ENCODE measurements around the gene RUFY4.

RUFY4 gene

DNA sequence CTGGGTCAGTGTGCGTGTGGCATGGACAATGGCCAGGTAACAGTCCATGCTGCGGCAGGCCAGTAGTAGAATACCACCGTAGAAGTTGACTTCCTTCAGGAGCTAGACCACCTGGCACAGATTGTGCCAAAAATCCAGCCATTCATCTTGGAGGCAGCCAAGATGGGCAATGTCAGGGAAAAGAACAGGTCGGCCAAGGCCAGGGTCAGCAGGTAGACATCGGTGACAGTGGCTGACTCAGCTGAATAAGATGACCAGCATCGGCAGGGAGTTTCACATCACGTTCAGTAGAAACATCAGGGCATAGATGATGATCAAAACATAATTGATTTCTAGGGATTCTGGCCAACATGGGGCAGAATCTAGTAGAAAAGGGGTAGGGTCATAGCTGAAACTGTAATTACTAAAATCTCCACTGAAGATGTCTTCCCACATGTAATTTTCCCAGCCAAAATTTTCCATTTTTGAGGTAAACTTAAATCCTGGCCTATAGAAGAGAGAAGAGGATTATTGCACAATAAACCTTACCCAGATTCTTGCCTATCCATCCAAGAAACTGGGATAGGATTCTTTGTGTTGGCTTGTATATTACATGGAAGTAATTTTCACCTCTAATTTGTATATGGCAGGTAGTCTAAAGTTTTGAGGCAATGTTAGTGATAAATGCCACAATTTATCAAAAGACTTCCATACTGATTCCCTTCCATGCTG, 7.9 kb upstream of the RUFY4 start:
- in situ Hi-C loops (cut with MboI; ENCODE audit: low sequenced_read_pairs), result no loop called here

GRCh38 chr2:218063486-218063885, 5.6 kb upstream of the RUFY4 start:
- in situ Hi-C loops (cut with MboI; ENCODE audit: low sequenced_read_pairs), result no loop called here

- in situ Hi-C loops (cut with MboI; ENCODE audit: low sequenced_read_pairs), result no loop called here
Measured at GRCh38 chr2:218063896-218064295, 5.2 kb upstream of the RUFY4 start.

GRCh38 chr2:218065239-218066006, 3.6 kb upstream of the RUFY4 start:
- in situ Hi-C loops (cut with MboI; ENCODE audit: low sequenced_read_pairs), result no loop called here

DNA sequence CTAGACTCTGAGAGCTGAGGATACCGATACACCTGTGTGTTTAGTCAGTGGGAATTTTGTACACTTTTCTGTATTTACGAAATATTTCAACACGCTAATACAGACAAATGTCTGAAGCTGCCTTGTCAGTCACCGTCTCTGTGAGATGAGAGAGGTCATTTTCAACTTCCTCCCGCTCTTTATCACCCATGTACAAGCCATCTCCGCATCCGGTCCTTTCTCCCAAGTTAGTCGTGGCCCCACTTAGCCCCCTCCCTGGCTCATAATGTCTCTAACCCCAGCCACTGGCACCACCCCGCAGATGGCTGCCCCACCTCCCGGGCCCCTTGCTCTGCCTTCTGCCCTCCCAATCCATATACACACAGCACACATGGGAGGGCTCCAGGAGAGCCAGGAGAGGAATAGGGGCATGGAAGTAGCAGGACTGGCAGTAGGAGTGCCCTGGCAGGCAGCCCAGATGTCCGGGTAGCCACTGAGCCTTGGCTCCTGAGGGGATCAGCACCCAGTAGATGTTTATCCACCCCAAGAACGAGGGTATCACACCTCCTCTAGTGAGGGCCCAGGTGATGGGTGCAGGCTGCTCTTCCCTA, 2.0 kb upstream of the RUFY4 start:
- in situ Hi-C loops (cut with MboI; ENCODE audit: low sequenced_read_pairs), result no loop called here

DNA sequence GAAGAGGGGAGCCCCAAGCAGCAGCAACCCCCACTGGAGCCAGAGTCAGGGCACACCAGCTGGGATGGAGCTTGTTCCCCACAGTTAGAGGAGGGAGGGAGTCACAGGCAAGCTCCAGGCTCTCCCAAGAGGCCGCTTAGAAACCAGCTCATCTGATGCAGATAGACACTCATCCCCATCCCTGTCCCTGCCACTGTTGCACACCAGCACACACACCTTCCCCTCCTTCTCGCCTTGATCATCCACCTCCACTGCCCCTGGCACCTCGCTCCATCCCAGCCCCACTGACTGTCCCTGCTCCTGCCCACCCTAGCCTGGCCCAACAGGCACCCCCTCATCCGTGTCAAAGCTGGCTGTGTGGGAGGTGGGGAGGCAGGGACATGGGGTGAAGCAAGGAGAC, 1.5 kb upstream of the RUFY4 start:
- in situ Hi-C loops (cut with MboI; ENCODE audit: low sequenced_read_pairs), result no loop called here

DNA sequence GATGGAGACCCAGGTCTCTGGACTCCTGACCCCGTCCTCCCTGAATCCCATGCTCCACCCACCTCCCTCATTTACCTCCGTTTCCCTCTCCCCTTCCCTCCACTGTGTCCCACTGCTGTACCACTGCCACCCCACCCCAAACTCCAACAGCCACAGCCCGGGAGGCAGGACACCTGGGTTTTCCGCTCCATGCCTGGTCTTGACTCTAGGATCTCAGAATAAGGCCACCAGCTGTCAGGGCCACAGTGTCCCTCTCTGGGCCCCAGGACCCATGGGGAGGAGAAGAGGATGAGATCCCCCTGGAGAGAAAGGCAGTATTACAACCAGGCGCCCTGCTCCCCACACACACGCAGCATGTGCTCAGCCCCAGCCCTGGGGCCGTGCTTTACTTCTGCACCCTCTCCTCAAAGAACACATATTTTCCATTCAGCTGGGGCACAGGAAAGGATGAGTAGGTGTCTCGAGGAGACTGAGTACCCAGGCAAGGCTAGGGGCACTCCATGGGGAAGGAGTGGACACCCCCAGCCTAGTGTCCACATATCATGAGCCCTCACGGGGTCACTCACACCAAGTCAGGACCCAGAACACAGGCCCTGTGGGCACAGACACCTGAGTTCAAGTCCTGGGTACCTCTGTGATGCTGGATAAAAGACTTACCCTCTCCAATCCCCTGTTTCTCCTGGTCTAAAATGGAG, 700 bp downstream of the RUFY4 start:
- in situ Hi-C loops (cut with MboI; ENCODE audit: low sequenced_read_pairs), result no loop called here

- in situ Hi-C loops (cut with MboI; ENCODE audit: low sequenced_read_pairs), result no loop called here
Measured at GRCh38 chr2:218070587-218070986, 1.5 kb downstream of the RUFY4 start.

DNA sequence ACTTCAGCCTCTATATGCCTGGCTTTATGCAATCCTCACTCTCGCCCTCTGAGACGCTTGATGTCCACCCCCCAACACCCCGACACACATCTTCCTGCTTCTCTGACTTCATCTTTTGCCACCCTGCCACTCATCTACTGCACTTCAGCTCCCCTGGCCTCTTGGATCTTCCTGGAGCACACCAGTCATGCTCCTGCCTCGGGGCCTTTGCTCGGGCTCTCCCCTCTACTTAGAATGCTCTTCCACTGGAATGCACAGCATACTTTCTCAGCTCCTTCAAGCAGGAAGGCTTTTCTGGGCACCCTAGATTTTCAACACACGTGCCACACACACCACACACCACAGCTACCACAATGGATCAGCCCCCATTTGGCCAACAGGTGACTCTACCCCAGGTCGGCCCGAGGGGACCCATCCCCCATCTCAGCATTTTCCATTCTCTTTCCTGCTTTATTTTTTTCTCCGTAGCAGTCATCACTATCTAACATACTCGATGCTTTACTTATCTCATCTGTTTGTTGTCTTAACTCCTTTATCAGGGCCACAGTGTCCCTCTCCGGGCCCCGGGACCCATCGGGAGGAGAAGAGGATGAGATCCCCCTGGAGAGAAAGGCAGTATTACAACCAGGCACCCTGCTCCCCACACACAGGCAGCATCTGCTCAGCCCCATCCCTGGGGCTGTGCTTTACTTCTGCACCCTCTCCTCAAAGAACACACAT, 2.3 kb downstream of the RUFY4 start:
- in situ Hi-C loops (cut with MboI; ENCODE audit: low sequenced_read_pairs), result no loop called here

GRCh38 chr2:218072002-218072401, 2.9 kb downstream of the RUFY4 start:
- in situ Hi-C loops (cut with MboI; ENCODE audit: low sequenced_read_pairs), result no loop called here

- in situ Hi-C loops (cut with MboI; ENCODE audit: low sequenced_read_pairs), result no loop called here
Measured at GRCh38 chr2:218072478-218073024, 3.5 kb downstream of the RUFY4 start.

- in situ Hi-C loops (cut with MboI; ENCODE audit: low sequenced_read_pairs), result no loop called here
Measured at GRCh38 chr2:218073185-218073584, 4.1 kb downstream of the RUFY4 start.

DNA sequence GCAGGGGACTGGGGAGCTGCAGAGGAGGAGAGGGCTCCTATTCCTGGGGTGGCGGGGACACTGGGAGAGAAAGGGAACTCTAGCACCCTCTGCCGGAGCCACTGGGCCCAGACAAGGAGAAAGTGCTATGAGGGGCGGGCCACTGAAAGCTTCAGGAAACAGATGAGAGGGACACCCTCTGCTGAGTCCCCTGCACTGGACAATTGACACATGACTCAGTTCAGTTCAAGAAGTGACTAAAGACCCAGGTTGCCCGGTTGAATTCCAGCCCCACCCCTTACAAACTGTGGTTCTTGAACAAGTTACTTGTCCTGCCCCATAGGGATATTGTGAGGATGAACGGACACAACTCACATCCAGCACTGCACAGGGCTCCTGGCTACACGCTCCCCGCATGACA, 5.0 kb downstream of the RUFY4 start:
- in situ Hi-C loops (cut with MboI; ENCODE audit: low sequenced_read_pairs), result no loop called here

- in situ Hi-C loops (cut with MboI; ENCODE audit: low sequenced_read_pairs), result no loop called here
Measured at GRCh38 chr2:218075975-218076811, 7.1 kb downstream of the RUFY4 start.

- in situ Hi-C loops (cut with MboI; ENCODE audit: low sequenced_read_pairs), result no loop called here
Measured at GRCh38 chr2:218077464-218078216, 8.6 kb downstream of the RUFY4 start.

GRCh38 chr2:218079943-218080913, 11.2 kb downstream of the RUFY4 start:
- in situ Hi-C loops (cut with MboI; ENCODE audit: low sequenced_read_pairs), result no loop called here

DNA sequence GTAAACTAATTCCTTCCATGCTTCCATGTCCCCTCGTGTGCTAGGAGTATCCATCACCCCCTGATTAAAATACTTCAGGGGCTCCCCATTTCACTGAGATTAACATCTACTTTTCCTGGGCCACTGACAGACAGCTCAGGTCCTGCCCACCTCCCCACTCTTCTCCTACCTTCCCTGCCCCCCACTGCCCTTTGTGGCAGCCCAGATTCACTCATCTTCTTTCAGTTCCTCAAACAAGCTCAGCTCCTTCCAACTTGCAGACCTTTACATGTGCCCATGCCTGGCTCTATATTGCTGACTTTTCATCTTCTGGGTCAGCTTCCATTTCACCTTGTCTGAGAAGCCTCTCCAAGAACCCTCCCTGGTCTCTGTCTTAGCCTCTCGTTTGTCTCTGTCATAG, 12.0 kb downstream of the RUFY4 start:
- in situ Hi-C loops (cut with MboI; ENCODE audit: low sequenced_read_pairs), result no loop called here

- in situ Hi-C loops (cut with MboI; ENCODE audit: low sequenced_read_pairs), result no loop called here
Measured at GRCh38 chr2:218081695-218082094, 12.6 kb downstream of the RUFY4 start.

Measured in HL-60/S4 (cell line).